SHP77 (cell line): ENCODE measurements around the gene NACA2.
"Not testable (repeated sequence)": the region's sequence is repeated elsewhere in the genome, so short reads cannot be mapped to it uniquely, and the experiment has no call there.

Experiments used
- DNase-seq, 2 experiments: peaks; one replicate each; lab custom pipeline; 2025; lab: John Stamatoyannopoulos, UW

The NACA2 gene

DNA sequence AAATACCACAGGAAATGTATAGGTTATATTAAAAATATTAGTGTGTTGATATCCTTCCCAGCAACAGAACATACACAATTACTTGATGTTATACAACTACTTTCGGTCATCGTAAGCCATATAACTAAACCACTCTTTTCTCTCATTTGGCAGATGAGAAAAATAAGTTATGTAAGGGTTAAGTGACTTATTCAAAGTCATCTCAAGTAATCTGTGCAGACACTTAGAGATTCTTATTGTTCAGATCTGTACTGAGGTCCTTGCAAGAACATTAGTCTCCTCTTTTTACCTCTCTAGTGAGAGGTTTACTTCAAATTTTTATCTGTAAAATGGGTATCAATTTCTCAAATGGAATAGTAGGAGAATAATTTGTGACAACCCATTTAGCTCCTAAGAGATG lies 15.0 kb downstream of the NACA2 start:
- no peak for DNase-seq

DNA sequence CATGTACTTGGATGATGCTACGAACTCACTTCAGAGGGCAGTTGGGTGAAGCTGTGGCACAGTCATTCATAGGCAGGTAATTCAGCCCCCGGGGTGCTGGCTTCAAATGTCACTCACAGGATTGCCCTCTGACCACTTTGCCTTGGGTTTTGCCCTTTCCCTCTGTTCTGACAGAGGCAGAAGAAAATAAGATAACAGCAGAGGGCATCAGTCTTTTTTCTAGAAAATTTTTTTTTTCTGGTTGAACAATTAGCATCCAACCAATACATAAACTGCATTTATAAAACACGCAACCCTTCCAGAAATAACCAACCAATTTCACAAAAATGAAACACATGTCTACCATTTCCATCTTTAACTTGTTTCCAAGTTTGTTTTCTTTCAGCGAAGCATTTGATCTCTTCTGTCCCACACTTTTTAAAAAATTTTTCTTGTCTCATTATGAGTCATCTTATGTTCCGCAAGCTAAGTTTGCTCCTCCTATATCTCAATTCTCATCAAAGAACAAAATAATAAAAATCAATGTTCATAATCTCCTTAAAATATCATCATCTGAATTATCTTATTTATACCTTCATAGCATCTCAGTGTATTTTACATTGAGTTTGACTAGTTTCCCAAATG lies 15.6 kb downstream of the NACA2 start:
- DNase-seq = no peak

DNA sequence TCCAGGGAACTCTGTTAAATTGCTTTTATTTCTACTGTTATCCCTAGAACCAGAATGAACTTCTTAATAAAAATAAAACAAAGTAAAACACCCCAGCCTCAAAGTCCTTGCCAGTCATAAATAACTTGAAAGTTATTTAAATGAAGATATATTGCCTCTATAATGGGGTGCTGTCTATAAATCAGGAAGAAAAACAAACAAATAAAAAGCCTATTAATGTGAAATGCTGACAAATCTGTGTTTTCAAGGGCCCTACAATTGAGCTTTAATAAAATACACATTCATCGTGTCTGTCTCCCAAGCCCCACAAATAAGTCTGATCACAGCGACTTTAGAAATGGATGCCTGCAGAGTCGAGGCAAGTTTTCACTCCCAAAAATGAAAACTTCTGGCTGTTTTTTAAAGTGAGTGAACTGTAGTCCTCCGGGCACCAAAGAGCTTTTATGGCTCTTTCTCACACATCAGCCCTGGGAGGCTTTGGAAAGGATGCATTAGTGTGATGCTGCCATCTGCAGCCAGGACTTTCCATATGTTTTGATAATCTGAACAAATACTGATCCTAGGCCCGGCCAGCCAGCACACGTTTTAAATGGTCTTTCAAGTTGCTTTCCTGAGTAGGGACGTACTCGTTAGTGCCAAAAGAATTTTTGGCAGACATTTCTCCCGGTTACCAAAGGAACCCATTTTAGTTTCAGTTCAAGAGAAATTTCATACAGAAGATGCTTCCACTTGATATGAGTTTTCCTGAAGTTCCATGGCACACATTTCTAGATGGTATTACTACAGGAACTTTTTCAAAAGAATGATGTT lies 16.3 kb downstream of the NACA2 start:
- DNase-seq = peak in 1 of 2 experiments; percentile 49

DNA sequence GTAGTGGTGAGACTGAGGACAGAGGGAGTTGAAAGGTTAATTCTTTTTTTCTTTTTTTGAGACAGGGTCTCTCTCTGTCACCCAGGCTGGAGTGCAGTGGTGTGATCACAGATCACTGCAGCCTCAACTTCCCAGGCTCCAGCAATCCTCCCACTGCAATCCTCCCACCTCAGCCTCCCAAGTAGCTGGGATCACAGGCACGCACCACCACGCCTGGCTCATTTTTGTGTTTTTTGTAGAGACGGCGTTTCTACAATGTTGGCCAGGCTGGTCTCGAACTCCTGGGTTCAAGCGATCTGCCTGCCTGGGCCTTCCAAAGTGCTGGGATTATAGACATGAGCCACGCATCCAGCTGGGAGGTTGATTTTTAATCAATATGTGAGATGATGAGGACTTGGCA lies 18.5 kb downstream of the NACA2 start:
- not testable (repeated sequence) for DNase-seq

DNA sequence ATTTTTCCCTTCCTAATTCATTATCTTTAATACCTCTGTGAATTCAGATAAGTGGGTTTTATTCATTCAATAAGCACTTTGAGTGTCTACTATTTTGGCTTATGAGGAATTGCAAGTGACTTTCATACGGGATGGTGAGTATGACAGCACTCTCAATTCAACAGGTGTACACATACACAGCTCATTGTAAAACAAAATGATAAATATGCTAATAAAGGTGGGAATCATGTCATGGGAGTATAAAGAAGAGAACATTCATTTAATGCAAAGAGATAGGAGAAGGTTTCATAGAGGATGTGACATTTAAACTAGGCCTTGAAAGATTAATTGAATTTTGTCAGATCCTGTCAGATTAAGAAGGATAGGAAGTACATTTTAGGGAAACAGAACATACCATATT lies 19.4 kb downstream of the NACA2 start:
- no peak for DNase-seq

DNA sequence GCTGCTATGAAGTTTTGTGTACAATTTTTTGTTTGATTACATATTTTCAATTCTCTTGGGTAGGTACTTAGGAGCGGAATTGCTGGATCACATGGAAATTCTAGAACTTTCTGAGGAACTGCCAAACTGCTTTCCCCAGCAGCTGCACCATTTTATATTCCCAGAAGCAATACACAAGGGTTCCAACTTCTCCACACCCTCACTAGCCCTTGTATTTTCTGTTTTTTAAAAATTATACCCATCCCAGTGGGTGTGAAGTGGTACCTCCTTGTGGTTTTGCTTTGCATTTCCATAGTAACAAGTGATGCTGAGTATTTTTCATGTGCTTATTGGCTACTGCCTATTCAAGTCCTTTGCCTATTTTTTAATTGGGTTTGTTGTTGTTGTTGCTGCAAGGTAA lies 20.9 kb downstream of the NACA2 start:
- no peak for DNase-seq

DNA sequence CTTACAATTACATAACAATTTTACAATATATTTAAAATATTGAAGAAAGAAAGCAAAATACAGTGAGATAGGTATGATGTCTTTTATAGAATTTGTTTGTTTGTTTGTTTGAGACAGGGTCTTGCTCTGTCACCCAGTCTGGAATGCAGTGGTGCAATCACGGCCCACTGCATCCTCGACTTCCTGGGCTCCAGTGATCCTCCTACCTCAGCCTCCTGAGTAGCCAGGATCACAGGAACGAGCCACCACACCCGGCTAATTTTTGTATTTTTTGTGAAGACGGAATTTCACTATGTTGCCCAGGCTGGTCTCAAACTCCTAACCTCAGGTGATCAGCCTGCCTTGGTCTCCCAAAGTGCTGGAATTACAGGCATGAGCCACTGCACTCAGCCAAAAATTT lies 21.5 kb downstream of the NACA2 start:
- DNase-seq = not testable (repeated sequence)

DNA sequence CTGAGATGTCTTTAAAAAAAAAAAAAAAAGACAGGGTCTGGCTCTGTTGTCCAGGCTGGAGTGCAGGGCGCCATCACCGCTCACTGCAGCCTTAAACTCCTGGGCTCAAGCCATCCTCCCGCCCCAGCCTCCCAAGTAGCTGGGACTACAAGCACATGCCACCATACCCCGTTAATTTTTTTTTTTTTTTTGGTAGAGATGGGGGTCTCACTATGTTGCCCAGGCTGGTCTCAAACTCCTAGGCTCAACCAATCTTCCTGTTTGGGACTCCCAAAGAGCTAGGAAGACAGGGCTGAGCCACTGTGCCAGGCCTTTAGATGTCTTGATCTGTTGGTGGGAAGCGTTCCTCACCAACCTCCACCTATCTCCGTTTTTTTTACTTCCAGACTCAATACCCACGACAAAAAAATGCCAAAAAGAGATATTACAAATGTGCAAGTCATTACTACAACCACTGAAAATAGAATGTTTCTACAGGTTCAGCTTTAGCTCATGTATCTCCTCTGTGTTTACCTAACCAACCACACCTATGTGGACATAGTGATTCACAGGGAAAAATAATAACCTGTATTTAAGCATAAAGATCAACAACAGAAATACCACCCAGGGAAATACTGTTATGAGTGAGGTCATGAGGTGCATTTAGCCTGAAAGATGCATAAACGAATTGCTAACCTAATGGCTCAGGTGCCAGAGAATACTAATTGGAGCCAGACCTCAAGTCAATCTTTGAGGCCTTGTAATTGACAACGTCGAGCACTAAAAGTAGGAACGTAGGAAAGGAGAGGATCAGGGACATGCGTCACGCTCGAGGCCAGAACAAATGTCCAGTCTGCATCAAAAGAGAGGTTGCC lies 22.6 kb downstream of the NACA2 start:
- DNase-seq = peak in 1 of 2 experiments; percentile 4

DNA sequence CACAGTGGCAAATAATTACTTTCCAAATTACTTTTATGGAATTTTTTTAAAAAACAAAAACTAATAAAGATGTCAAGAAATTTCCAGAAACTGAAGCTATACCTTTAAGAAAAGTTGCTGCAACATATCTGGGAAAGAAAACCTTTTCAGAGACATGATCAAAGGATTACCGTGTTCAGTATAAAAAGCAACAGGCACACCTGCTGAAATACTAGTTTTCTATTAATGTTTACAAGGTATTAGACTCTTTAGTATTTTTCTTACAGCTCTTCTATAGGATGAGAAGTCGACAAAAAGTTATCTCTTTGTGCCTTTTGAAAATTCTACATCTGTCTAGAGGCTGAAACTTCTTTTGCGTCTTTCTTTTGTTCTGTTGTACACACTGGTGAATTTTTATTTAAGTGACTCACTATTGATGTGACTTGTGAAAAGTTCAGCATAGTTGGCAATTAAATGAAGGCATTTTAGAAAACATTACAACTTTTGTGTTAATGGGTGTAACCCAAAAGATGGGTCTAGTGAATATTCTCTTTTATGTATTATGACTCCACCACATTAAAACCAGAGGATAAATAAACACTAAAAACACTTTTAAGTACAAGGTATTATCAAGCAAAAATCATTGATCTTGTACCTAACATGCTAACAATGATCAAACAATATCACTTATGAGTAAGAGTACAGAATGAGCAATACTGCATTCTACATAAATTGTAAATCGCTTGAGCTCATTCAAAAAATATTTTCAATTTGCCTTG lies 23.8 kb downstream of the NACA2 start:
- no peak for DNase-seq

DNA sequence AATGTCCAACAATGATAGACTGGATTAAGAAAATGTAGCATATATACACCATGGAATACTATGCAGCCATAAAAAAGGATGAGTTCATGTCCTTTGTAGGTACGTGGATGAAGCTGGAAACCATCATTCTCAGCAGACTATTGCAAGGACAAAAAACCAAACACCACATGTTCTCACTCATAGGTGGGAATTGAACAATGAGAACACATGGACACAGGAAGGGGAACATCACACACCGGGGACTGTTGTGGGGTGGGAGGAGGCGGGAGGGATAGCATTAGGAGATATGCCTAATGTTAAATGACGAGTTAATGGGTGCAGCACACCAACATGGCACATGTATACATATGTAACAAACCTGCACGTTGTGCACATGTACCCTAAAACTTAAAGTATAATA lies 24.6 kb downstream of the NACA2 start:
- not testable (repeated sequence) for DNase-seq

DNA sequence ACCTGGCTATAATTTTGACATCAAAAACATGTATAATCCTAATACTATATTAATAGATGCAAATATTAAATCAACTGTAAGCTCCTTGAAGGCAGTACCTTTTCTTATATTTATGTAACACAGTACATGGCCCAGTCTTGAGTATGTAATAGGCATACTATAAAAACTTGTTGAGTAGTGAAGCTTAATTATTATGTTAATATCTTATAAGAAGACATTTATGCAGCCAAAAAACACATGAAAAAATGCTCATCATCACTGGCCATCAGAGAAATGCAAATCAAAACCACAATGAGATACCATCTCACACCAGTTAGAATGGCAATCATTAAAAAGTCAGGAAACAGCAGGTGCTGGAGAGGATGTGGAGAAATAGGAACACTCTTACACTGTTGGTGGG lies 25.2 kb downstream of the NACA2 start:
- DNase-seq = not testable (repeated sequence)

DNA sequence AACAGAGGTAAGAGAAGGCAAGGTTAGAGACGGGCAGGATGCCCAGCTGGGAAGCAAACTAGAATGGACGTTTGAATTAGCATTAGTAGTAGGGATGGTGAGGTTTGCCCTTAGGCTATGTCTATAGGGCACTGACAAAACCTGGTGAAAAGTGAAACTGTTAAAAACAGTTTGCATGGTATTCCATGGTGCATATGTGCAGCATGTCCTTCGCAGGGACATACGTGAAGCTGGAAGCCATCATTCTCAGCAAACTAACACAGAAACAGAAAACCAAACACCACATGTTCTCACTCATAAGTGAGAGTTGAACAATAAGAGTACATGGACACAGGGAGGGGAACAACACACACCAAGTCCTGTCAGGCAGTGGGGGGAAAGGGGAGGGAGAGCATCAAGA lies 25.8 kb downstream of the NACA2 start:
- DNase-seq = no peak

DNA sequence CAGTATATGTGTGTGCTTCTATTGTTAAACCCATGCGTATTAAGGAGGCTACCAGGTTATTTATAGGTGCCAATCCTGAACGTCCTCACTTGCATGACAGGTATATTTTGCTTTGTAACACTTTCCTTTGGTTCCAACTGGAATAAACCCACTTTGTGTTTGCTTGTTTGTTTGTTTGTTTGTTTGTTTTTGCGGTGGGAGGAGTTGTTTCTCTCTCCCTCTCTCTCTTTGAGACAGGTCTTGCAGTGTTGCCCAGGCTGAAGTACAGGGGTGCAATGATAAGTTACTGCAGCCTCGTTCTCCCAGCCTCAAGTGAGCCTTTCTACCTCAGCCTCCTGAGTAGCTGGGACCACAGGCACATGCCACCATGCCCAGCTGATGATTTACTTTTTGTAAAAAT lies 28.7 kb downstream of the NACA2 start:
- no peak for DNase-seq

DNA sequence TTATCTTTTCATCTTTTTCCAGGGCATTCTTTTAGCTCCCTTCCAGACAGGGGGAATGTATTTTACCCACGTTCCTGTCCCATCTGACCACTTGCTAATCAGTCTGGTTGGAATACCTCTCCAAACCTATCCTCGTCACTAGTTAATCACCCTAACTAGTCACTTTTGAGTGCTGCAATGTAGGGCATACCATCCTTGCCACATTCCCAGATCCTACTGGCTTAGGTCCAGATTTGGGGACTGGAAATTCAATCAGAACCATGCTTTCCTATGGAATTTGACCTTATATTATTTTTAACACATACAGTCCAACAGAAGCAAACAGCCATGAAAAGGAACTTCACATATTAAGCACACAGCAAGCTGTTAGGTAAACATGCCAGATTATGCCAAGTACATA lies 29.7 kb downstream of the NACA2 start:
- DNase-seq = no peak

DNA sequence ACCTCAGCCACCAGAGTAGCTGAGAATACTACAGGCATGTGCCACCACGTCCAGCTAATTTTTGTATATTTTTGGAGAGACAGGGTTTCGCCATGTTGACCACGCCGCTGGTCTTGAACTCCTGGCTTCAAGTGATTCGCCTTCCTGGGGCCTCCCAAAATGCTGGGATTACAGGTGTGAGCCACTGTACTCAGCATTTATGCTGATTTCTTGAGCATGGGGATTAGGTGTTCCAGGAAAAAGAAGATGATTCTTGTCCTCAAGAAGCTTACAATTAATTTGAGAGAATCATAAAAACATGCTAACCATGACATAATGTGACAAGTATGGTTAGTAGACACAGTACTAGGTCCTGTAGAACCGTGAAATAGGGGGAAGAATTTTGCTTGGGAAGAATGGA lies 30.9 kb downstream of the NACA2 start:
- DNase-seq = no peak

DNA sequence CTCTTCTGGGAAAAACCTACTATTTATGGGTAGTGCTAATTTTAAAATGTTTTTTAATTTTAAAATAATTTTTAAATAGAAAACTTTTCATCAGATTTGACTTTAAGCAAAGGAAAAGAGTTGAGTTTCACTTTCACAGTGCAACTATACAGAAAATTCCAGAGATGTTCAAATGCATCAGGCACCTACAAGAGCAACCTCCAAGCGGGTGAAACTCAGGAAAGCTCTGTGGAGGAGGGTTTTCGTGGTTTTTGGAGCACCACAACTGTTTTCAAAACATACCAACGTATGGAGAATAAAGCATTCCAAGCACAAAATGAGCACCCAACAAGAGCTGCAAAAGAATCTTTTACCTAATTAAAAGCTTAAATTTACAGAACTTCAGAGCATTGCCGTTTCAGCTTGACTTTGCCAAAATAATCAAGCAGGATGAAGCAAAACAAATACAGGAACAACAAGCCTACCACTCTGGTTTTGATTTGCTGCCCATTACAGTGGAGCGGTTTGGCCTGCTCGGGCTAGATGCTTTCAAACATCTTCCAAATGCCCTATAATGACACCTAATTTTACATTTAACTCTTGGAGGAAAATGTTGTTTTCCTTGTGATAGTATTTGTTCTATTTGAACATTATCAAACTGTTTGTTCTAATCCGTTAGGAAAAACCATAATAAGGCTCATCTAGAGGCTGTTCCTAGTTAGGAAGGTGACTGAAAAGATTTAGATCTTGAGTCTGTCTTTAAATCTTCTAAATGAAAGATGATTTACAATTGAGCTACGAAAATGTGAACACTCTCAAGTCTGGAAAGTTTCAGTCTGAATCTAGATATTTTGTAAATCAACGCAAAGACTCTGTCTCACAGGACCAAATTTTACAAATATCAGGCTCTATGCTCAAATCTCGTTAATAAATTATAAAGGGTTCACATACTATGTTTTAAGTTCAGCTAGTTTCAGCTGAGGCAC lies 34.5 kb downstream of the NACA2 start:
- DNase-seq = no peak

DNA sequence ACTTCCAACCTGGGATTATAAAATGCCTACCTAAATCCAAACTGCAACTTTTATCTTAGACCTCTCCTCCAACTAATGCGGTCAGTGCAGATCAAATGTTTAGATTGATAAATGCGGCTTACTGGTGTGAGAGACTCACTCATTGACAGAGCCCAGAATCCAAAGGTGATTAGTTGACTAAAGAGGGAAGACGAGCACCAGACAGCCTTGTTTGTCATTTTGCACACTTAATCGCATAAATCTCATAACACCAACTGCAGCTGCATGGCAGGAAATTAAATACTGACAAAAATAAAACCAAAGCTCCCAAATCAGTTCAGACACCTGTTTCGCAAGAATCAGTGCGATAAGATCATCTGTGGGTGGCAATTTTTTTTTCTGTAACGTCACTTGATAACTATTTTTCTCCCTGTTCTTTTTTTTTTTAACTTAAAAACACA lies 35.9 kb downstream of the NACA2 start:
- no peak for DNase-seq

DNA sequence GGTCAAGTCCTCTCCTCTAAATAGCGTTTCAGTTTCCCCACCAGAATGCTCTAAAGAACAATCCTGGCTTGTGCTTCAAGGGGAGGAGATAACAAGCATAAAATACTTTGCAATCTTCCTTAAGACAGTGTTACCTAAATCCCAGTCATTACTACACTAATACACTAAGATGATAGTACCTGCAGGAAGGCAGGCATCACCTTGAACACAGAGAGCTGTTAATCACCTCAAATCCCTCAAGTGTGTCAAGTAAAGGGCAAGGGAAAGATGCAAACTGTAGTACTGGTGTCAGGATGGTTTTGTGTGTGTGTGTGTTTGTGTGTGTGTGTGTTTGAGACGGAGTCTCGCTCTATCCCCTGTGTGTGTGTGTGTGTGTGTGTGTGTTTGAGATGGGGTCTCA lies 36.8 kb downstream of the NACA2 start:
- no peak for DNase-seq

DNA sequence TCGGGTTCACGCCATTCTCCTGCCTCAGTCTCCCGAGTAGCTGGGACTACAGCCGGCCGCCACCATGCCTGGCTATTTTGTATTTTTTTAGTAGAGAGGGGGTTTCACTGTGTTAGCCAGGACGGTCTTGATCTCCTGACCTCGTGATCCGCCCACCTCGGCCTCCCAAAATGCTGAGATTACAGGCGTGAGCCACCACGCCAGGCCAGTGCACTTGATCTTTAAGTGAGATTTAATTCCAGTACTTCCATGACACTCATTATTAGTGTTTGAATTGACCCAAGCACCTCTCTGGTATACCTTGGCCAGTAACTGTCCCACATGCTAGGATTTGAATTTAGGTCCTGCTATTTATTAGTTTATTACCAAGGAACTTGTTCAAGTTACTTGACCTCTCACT lies 38.5 kb downstream of the NACA2 start:
- not testable (repeated sequence) for DNase-seq

DNA sequence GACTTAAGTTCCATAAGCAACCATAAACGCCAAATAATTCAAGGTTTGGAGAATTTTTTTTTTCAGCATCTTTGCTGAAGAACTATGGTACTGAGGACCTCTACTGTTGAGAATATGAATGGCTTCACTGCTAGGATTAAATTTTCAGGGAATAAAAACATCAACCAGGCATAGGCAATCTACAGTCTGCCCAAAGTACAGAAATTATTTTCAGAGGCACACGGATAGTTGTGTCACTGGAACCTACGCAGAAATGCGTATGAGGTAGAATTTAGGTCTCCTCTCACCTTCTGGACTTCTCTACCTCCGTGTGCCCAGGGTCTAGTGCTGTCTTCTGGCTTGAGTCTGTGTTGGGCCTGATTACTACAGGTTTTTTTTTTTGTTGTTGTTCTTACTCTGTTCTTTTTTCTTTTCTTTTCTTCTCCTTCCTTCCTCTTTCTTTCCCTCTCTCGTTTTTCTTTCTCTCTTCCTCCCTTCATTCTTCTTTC lies 39.7 kb downstream of the NACA2 start:
- DNase-seq = peak; percentile 3 to 21

DNA sequence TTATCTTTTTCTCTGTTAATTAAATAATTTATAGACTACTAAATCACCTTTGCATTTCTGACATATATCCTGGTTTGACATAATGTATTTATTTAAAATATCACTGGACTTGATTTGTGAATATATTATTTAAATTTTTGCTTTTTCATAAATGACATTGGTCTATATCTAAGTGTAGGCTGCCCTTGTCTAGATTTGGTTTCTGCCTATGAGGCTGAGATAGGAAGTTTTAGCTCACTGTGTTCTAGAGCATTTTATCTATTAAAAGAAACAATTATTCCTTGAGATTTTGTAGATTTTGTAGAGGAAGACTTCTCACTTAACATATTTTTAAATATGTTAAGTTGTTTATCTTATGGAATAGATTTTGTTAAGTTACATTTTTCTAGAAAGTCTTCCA lies 43.9 kb downstream of the NACA2 start:
- DNase-seq = no peak
